Measurements from ENCODE around the gene GRIK1.

DNA sequence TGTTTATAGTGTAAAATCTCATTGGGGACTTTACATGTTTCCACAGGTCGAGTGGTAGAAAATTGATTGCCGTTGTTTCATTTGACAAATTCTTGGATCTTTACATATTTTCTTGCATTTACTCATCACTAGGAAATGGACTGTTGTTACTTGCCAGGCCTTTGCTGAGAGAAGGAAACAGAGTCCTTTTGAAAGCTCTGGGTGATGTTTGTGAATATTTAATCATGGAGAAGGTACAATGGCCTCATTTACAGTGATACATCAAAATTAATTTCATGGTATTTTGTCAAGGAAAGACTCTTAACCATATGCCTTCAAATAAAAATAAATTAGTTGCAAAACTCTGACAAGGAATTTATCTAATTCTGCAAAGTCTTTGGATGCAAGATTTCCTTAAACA is 198.0 kb downstream of the GRIK1 start:
- TF ChIP-seq, protein P1, sequence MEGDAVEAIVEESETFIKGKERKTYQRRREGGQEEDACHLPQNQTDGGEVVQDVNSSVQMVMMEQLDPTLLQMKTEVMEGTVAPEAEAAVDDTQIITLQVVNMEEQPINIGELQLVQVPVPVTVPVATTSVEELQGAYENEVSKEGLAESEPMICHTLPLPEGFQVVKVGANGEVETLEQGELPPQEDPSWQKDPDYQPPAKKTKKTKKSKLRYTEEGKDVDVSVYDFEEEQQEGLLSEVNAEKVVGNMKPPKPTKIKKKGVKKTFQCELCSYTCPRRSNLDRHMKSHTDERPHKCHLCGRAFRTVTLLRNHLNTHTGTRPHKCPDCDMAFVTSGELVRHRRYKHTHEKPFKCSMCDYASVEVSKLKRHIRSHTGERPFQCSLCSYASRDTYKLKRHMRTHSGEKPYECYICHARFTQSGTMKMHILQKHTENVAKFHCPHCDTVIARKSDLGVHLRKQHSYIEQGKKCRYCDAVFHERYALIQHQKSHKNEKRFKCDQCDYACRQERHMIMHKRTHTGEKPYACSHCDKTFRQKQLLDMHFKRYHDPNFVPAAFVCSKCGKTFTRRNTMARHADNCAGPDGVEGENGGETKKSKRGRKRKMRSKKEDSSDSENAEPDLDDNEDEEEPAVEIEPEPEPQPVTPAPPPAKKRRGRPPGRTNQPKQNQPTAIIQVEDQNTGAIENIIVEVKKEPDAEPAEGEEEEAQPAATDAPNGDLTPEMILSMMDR (conservative IDR thresholded peaks at IDR 0.05; ENCODE audit: low read length), result no peak
- no peak for TF ChIP-seq EZH2phosphoT487 (IDR thresholded peaks at IDR 0.05; ENCODE audit: borderline replicate concordance)

All from Loucy (cell line).